AG09309 (cell line): ENCODE results near the gene MED25.
A peak's percentile ranks its signal among the peaks of the same experiment; 100 is the strongest.

ENCODE experiments used
- DNase-seq: peaks from one replicate; pipeline ENCODE4 v3.0.0-alpha.2; 2010; ENCODE audit warnings: low read depth
- H3K4me3 ChIP-seq: 2 replicates; pipeline ENCODE4 v1.5.1; 2011; ENCODE audit warnings: mild to moderate bottlenecking, low read depth, low read length, moderate library complexity; ENCODE audit not compliant: control insufficient read depth
- CTCF ChIP-seq: IDR thresholded peaks from 2 replicates; pipeline ENCODE4 v1.5.1; 2011; ENCODE audit warnings: mild to moderate bottlenecking, low read depth, low read length, inconsistent platforms; ENCODE audit not compliant: insufficient read depth, control insufficient read depth; ENCODE audit errors: missing control alignments

The MED25 gene

DNA sequence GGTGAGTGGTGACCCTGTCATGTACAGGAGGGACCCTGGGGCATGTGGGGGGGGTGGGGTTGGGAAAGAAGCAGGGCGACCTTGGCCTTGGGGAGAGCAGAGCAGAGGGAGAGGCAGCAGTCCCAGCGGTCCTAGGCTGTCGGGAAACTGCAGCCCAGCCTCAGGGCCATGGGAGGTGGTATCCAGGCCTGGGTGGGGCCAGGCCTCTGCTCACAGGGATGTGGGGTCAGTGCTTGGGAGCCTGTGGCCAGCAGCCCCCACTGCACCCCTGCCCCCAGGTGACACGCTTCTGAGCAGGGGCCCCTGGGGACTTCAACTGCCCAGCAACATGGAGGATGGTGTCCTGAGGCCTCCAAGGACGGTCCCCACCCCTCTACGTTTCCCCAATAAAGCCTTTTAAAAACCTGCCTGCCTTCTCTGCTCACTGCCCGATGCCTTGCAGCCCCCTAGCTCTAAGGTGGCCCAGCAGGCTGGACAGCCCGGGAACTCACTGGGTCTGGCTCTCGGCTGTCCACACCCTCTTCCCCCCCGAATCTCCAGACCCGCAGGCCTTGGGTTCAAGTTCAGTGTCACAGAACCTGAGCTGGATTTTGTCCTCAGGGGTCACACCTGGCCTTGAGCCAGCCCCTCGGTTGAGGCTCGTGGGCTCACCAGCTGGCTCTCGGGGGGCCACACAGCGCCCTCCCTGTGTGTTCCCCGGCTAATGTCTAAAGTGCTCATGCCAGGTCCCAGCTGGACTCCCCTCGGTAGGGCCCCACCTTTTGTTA lies 42.4 kb downstream of the MED25 start:
- TF ChIP-seq CTCF: no peak
- no peak for DNase-seq
- H3K4me3 ChIP-seq: no peak overlapping the region

- no peak for DNase-seq
- H3K4me3 ChIP-seq: no peak overlapping the region
- TF ChIP-seq CTCF: no peak
Observed at GRCh38 chr19:49861107-49861506, 43.0 kb downstream of the MED25 start.

DNA sequence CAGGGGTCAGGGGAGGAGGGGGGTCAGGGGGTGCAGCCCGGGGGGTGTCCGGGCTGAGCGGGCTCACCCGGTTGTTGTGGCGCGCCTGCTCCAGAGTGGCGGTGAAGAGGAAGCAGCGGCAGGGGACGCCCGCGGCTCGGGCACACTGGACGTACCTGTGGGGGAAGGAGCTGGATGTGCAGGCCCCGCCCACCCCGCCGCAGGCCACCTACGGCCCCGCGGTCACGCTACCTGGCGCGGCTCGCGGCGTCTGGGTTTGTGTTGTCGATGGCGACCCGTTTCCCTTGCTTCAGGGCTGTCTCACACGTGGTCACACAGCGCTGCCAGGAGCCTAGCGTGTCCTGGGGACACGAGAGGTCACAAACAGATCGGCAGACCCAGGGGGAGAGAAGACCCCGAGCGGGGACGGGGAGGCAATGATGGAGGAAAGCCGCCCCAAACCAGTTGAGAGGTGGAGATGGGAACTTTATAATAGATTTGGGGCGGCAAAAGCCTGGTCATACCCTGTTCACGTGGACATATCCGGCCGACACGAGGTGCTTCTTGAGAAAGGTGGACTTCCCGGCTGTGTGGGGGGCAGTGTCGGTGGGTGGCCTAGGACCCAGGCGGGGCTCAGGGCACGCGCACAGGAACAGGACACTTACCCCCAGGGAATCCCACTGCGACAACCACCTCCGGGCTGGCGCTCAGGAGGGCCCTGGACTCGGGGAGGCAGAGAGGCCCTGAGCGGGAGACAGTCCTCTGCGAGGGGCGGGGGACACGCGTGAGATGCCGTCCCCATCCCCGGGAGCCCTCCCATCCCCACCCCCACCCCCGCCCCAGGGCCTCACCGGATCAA lies 43.7 kb downstream of the MED25 start:
- no peak for TF ChIP-seq CTCF
- H3K4me3 ChIP-seq: no peak overlapping the region
- DNase-seq: no peak

DNA sequence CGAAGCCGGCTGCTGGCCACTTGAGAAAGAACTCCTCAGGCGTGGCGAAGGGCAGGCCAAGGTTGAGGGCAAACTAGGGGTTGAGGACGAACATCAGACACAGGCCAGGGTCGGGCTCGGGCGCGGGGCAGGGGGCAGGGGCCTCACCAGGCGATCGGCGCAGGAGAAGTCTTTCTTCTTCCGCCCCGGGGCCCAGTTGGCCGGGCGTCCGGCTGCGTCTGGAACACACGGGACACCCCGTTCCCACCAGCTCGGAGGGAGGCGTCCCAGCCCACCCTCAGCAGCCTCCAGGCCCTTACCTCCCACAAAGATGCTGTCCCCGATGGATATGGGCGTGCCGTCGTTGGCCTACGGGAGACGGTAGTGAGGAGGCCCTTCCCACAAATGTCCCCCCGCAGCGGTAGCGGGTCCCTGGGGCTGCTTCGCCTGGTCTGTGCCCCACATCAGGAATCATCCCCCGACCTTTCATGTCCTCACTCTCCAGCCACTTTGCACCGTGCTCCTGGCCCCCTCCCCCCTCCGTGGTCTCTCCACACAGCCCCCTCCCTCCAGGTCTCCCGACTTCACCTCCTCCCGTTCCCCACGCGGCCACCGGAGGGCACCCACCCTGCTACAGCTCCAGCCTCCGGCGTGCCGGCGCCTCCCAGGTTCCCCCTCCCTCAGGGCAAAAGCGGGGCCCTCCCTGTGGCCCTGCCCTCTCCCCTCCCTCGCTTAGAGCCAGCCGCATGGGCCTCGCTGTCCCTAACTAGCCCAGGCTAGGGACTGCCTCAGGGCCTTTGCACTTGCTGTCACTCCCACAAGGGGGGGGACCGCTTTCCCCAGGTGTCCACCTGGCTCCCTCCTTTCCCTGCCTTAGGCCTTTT lies 44.5 kb downstream of the MED25 start:
- H3K4me3 ChIP-seq: no peak overlapping the region
- peak; percentile 34 for TF ChIP-seq CTCF
- DNase-seq: no peak

DNA sequence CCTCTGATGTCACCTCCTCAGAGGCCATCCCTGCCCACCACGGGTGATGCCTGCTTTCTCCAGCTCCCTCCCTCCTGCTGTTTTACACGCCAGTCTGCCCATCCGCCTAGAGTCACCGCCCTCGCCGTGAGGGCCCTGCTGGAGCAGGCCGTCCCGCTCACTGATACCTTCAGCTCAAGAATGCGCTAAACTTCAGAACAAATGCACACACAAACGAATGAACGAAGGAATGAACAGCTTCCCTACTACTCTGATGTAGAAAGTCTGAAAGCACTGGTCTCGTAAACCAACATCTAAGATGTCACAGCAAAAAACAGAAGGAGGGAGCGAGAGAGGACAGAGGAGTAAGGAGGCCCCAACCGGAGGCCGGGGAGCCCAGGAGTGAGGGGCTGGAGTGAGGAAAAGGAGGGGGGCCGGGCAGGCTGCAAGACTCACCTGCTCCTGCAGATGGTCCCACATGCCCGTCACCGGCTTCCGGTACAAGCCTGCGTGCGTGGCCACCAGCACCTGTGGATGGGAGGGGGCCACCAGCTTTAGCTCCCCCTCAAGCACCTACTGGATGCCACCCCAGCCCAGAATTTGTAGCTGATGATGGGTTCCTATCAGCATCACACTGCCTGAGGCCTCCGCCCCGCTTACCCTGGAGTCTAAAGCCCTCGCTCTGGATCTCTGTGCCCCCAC lies 45.3 kb downstream of the MED25 start:
- TF ChIP-seq CTCF: no peak
- no peak overlapping the region for H3K4me3 ChIP-seq
- no peak for DNase-seq

DNA sequence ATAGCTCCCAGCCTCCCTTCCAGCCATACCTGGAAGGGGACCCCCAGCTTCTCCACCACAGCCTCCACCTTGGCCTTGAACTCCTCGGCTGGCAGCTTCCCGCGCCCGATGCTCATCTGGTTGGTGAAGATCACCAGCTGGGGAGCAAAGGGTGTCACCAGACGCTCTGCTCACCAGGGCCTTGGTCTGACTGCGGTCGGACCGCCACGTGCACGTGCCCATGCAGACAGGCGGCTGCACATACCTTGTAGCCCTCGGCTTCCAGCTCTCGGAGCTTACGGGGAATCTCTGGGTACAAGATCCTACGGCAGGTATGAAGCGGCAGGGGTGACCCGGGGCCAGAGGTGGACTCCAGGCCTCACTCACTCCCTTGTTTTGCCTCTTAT lies 45.8 kb downstream of the MED25 start:
- TF ChIP-seq CTCF: no peak
- no peak for DNase-seq
- no peak overlapping the region for H3K4me3 ChIP-seq
